HepG2 (cell line): Measurements from ENCODE around the gene RERE.

Source experiments
- AGO2 ChIP-seq: fragments of 200-400 bp; formaldehyde crosslinking; optimal IDR thresholded peaks from 2 replicates; pipeline ENCODE3; 2017; ENCODE audit warnings: mild to moderate bottlenecking, low read depth, low read length, moderate library complexity
- ARNTL ChIP-seq: sonication (generic); formaldehyde crosslinking; IDR thresholded peaks from 2 replicates; pipeline ENCODE4 v1.4.0; 2020; ENCODE audit warnings: mild to moderate bottlenecking, missing genetic modification reagents
- HHEX ChIP-seq: IDR thresholded peaks from 2 replicates; pipeline ENCODE4 v1.6.1; 2016; ENCODE audit warnings: control low read depth
- JUNB ChIP-seq: sonication (generic); formaldehyde crosslinking; IDR thresholded peaks from 2 replicates; pipeline ENCODE4 v1.8.0; 2022; ENCODE audit warnings: missing genetic modification reagents, mild to moderate bottlenecking, borderline replicate concordance
- TCF7 ChIP-seq: sonication (generic); IDR thresholded peaks from 2 replicates; pipeline ENCODE4 v1.6.1; 2016; ENCODE audit warnings: antibody characterized with exemption, low read depth
- YEATS2 ChIP-seq: sonication (generic); formaldehyde crosslinking; IDR thresholded peaks from 2 replicates; pipeline ENCODE4 v1.4.0; 2020; ENCODE audit warnings: missing genetic modification reagents, borderline replicate concordance
- ZNF232 ChIP-seq: sonication (generic); formaldehyde crosslinking; IDR thresholded peaks from 2 replicates; pipeline ENCODE4 v1.4.0; 2020; ENCODE audit warnings: missing genetic modification reagents, borderline replicate concordance
- ZNF614 ChIP-seq: IDR thresholded peaks from 2 replicates; pipeline ENCODE4 v1.6.1; 2018; ENCODE audit warnings: missing biosample characterization, missing genetic modification reagents, inconsistent platforms, borderline replicate concordance
- TF ChIP-seq, protein P1 (sequence below): sonication (generic); formaldehyde crosslinking; IDR thresholded peaks from 2 replicates; pipeline ENCODE4 v1.8.0; 2022; ENCODE audit warnings: mild to moderate bottlenecking, missing genetic modification reagents
- TF ChIP-seq, protein P2 (sequence below): sonication (generic); formaldehyde crosslinking; IDR thresholded peaks from 2 replicates; pipeline ENCODE4 v1.9.0; 2021; ENCODE audit warnings: missing genetic modification reagents, borderline replicate concordance

DNA sequence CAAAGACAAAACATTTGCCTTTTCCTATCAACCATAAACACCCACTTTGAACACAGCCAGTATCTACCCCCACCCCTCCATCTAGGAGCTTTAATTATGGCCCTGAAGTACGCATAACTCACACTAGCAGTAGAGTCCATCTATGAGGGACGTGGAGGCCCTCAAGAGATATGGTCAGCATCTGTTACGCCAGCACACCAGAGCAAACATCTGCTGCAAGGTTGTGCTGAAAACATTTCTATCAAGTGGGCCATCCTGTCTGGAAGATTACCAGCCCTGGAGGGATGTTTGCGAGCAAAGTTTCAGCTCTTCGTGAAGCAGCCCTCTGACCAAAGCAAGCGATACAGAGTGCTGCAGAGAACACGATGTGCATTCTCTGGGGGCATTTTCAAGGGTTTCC is 424.9 kb downstream of the RERE start:
- TF ChIP-seq YEATS2 (no peak), AGO2 (no peak), HHEX (CRISPR knock-in tag) (no peak), ARNTL (no peak), ZNF614 (CRISPR knock-in tag) (no peak), ZNF232 (CRISPR knock-in tag) (no peak), JUNB (no peak), TCF7 (no peak)
- TF ChIP-seq, protein P1, sequence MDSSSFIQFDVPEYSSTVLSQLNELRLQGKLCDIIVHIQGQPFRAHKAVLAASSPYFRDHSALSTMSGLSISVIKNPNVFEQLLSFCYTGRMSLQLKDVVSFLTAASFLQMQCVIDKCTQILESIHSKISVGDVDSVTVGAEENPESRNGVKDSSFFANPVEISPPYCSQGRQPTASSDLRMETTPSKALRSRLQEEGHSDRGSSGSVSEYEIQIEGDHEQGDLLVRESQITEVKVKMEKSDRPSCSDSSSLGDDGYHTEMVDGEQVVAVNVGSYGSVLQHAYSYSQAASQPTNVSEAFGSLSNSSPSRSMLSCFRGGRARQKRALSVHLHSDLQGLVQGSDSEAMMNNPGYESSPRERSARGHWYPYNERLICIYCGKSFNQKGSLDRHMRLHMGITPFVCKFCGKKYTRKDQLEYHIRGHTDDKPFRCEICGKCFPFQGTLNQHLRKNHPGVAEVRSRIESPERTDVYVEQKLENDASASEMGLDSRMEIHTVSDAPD (CRISPR knock-in tag) = no peak
- TF ChIP-seq, protein P2, sequence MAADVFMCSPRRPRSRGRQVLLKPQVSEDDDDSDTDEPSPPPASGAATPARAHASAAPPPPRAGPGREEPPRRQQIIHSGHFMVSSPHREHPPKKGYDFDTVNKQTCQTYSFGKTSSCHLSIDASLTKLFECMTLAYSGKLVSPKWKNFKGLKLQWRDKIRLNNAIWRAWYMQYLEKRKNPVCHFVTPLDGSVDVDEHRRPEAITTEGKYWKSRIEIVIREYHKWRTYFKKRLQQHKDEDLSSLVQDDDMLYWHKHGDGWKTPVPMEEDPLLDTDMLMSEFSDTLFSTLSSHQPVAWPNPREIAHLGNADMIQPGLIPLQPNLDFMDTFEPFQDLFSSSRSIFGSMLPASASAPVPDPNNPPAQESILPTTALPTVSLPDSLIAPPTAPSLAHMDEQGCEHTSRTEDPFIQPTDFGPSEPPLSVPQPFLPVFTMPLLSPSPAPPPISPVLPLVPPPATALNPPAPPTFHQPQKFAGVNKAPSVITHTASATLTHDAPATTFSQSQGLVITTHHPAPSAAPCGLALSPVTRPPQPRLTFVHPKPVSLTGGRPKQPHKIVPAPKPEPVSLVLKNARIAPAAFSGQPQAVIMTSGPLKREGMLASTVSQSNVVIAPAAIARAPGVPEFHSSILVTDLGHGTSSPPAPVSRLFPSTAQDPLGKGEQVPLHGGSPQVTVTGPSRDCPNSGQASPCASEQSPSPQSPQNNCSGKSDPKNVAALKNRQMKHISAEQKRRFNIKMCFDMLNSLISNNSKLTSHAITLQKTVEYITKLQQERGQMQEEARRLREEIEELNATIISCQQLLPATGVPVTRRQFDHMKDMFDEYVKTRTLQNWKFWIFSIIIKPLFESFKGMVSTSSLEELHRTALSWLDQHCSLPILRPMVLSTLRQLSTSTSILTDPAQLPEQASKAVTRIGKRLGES (CRISPR knock-in tag) = no peak
